GM11168 (cell line): ENCODE results near the gene CAT.

Experiments used
- in situ Hi-C: fragments of 300-500 bp; cut with MboI; formaldehyde crosslinking; loops from one replicate; pipeline ENCODE4 v1.12.0; 2022; ENCODE audit warnings: low sequenced_read_pairs; ENCODE audit not compliant: unreplicated experiment

Gene CAT

GRCh38 chr11:34438529-34439507 lies at the start of gene CAT:
TSS of gene CAT (plus strand) at chr11:34438934. CDS start at chr11:34439014, 80 bp downstream.
- in situ Hi-C loops = no loop called here

GRCh38 chr11:34394771-34395300 lies 43.9 kb upstream of the CAT start:
- in situ Hi-C loops = loop anchor here (10.0 kb wide), 1 partner anchor 90 kb away; no protein-coding TSS in a partner anchor

GRCh38 chr11:34395916-34396550 lies 42.7 kb upstream of the CAT start:
- in situ Hi-C loops = loop anchor here (10.0 kb wide), 1 partner anchor 89 kb away; no protein-coding TSS in a partner anchor

- in situ Hi-C loops = loop anchor here (10.0 kb wide), 1 partner anchor 88 kb away; no protein-coding TSS in a partner anchor
Observed at GRCh38 chr11:34397120-34397519, 41.6 kb upstream of the CAT start.

- in situ Hi-C loops = loop anchor here (10.0 kb wide), 1 partner anchor 87 kb away; no protein-coding TSS in a partner anchor
Observed at GRCh38 chr11:34397811-34398210, 40.9 kb upstream of the CAT start.

- in situ Hi-C loops = no loop called here
Observed at GRCh38 chr11:34403431-34403830, 35.3 kb upstream of the CAT start.

- in situ Hi-C loops = no loop called here
Observed at GRCh38 chr11:34404280-34404679, 34.5 kb upstream of the CAT start.

- in situ Hi-C loops = no loop called here
Observed at GRCh38 chr11:34405079-34405858, 33.5 kb upstream of the CAT start.

GRCh38 chr11:34406413-34406812 lies 32.3 kb upstream of the CAT start:
- in situ Hi-C loops = no loop called here

GRCh38 chr11:34407121-34407813 lies 31.5 kb upstream of the CAT start:
- in situ Hi-C loops = no loop called here

GRCh38 chr11:34408580-34409172 lies 30.1 kb upstream of the CAT start:
- in situ Hi-C loops = no loop called here

GRCh38 chr11:34411111-34411510 lies 27.6 kb upstream of the CAT start:
- in situ Hi-C loops = no loop called here

- in situ Hi-C loops = no loop called here
Observed at GRCh38 chr11:34411791-34412190, 26.9 kb upstream of the CAT start.

GRCh38 chr11:34413263-34413662 lies 25.5 kb upstream of the CAT start:
- in situ Hi-C loops = no loop called here

GRCh38 chr11:34415538-34415937 lies 23.2 kb upstream of the CAT start:
- in situ Hi-C loops = no loop called here

- in situ Hi-C loops = no loop called here
Observed at GRCh38 chr11:34416088-34416487, 22.6 kb upstream of the CAT start.

GRCh38 chr11:34416766-34417165 lies 22.0 kb upstream of the CAT start:
- in situ Hi-C loops = no loop called here

- in situ Hi-C loops = no loop called here
Observed at GRCh38 chr11:34417202-34417601, 21.5 kb upstream of the CAT start.

GRCh38 chr11:34419158-34419557 lies 19.6 kb upstream of the CAT start:
- in situ Hi-C loops = no loop called here
